Smooth muscle cell (in vitro differentiated cells): ENCODE measurements around the gene APLNR. TPM values are rescaled to one million over a fixed set of nuclear protein-coding genes. Genes with fewer than 3 reads are reported as not detected.

Source experiments
- DNase-seq: peaks from one replicate; lab custom pipeline; 2025; ENCODE audit not compliant: unreplicated experiment; lab: John Stamatoyannopoulos, UW
- H2AFZ ChIP-seq: fragments of 200-600 bp; sonication (generic); 2 replicates; pipeline ENCODE4 v1.6.0; 2016; ENCODE audit warnings: antibody characterized with exemption, low read depth, mild to moderate bottlenecking
- H3F3A ChIP-seq: fragments of 200-600 bp; sonication (generic); 2 replicates; pipeline ENCODE4 v1.6.0; 2017; ENCODE audit warnings: antibody characterized with exemption, low read depth
- H3K27ac ChIP-seq: fragments of 200-600 bp; sonication (generic); 2 replicates; pipeline ENCODE4 v1.5.1; 2016; ENCODE audit warnings: low read depth, mild to moderate bottlenecking
- H3K27me3 ChIP-seq: fragments of 200-600 bp; sonication (generic); 2 replicates; pipeline ENCODE4 v1.6.1; 2016; ENCODE audit warnings: low read depth, mild to moderate bottlenecking
- H3K36me3 ChIP-seq: fragments of 200-600 bp; sonication (generic); 2 replicates; pipeline ENCODE4 v1.5.1; 2016; ENCODE audit warnings: low read depth
- H3K4me1 ChIP-seq: fragments of 200-600 bp; sonication (generic); 2 replicates; pipeline ENCODE4 v1.5.1; 2016; ENCODE audit warnings: low read depth
- H3K4me2 ChIP-seq: fragments of 200-600 bp; sonication (generic); 2 replicates; pipeline ENCODE4 v1.6.0; 2016; ENCODE audit warnings: mild to moderate bottlenecking
- H3K4me3 ChIP-seq: fragments of 200-600 bp; sonication (generic); 2 replicates; pipeline ENCODE4 v1.5.1; 2016; ENCODE audit warnings: mild to moderate bottlenecking
- H3K79me2 ChIP-seq: fragments of 200-600 bp; sonication (generic); 2 replicates; pipeline ENCODE4 v1.6.0; 2016; ENCODE audit warnings: low read depth, mild to moderate bottlenecking
- H3K9ac ChIP-seq: fragments of 200-600 bp; sonication (generic); 2 replicates; pipeline ENCODE4 v1.6.0; 2016; ENCODE audit warnings: low read depth
- H3K9me3 ChIP-seq: fragments of 200-600 bp; sonication (generic); replicated peaks from 2 replicates; pipeline ENCODE4 v1.5.1; 2016; ENCODE audit warnings: low read depth
- H4K20me1 ChIP-seq: fragments of 200-600 bp; sonication (generic); 2 replicates; pipeline ENCODE4 v1.6.0; 2016; ENCODE audit warnings: low read depth
- CTCF ChIP-seq: fragments of 200-600 bp; sonication (generic); IDR thresholded peaks from 2 replicates; pipeline ENCODE4 v1.5.1; 2017; ENCODE audit warnings: borderline replicate concordance, mild to moderate bottlenecking, antibody characterized with exemption; ENCODE audit not compliant: insufficient read depth, poor library complexity, severe bottlenecking
- WGBS: methylation state at CpG from one replicate; pipeline ENCODE4 v1.1.7; 2016; ENCODE audit warnings: low lambda C conversion rate; 5-methylcytosine and 5-hydroxymethylcytosine counted together
- polyA plus RNA-seq: library from polyadenylated mRNA; unstranded; fragments of >200 nt; fragmentation: Nextera tagmentation; extraction: Ambion mirVana; gene quantifications from 2 replicates; pipeline ENCODE4 v1.2.1, GENCODE V29; 2016
- total RNA-seq: library from RNA; depleted of rRNA; stranded (reverse); fragments of >200 nt; gene quantifications from 2 replicates; pipeline ENCODE4 v1.2.3, GENCODE V29; 2014

APLNR gene
- total and polyA plus RNA-seq, 2 experiments from 2014 or later: 103 to 214 TPM

- Histone ChIP-seq H3K4me3 (no peak overlapping the region), H4K20me1 (no peaks in the 10 kb centered on the region), H3K27me3 (no peaks in the 10 kb centered on the region), H3K36me3 (no peaks in the 10 kb centered on the region), H3K9me3 (no peaks in the 10 kb centered on the region), H3K4me1 (peaks cover 53% of the 10 kb centered on the region), H3K79me2 (peaks cover 5% of the 10 kb centered on the region), H3K27ac (peak overlapping the region; percentile 71), H3K9ac (peak overlapping the region; percentile 31), H3K4me2 (peak overlapping the region; percentile 69), H2AFZ (peak overlapping the region; percentile 46), H3F3A (peaks cover 19% of the 10 kb centered on the region)
- WGBS: 19% methylated on average over 8 of the region's 9 CpGs
- no peak for DNase-seq
- TF ChIP-seq CTCF: no peak
These were observed 23.5 kb downstream of the APLNR start for GRCh38 chr11:57213342-57214097.

GRCh38 chr11:57210781-57211180 lies 26.3 kb downstream of the APLNR start:
- no peak overlapping the region for H3K4me2 ChIP-seq
- no peaks in the 10 kb centered on the region for H3K36me3 ChIP-seq
- H3K79me2 ChIP-seq: no peaks in the 10 kb centered on the region
- H3K4me1 ChIP-seq: peaks cover 53% of the 10 kb centered on the region
- no peaks in the 10 kb centered on the region for H4K20me1 ChIP-seq
- H3K27ac ChIP-seq: no peak overlapping the region
- peaks cover 19% of the 10 kb centered on the region for H3F3A ChIP-seq
- H3K4me3 ChIP-seq: no peak overlapping the region
- no peak overlapping the region for H3K9ac ChIP-seq
- H3K27me3 ChIP-seq: no peaks in the 10 kb centered on the region
- DNase-seq: no peak
- WGBS: 35% methylated on average over 7 of the region's 7 CpGs
- no peak for TF ChIP-seq CTCF
- H2AFZ ChIP-seq: no peak overlapping the region
- no peaks in the 10 kb centered on the region for H3K9me3 ChIP-seq

GRCh38 chr11:57207168-57207567 lies 29.9 kb downstream of the APLNR start:
- Histone ChIP-seq H3K4me1 (peaks cover 33% of the 10 kb centered on the region), H2AFZ (no peak overlapping the region), H3F3A (peaks cover 3% of the 10 kb centered on the region), H3K9me3 (no peaks in the 10 kb centered on the region), H4K20me1 (no peaks in the 10 kb centered on the region), H3K79me2 (no peaks in the 10 kb centered on the region), H3K9ac (no peak overlapping the region), H3K4me3 (no peak overlapping the region), H3K27me3 (no peaks in the 10 kb centered on the region), H3K4me2 (no peak overlapping the region), H3K36me3 (no peaks in the 10 kb centered on the region), H3K27ac (no peak overlapping the region)
- no peak for TF ChIP-seq CTCF
- 91% methylated on average over 6 of the region's 6 CpGs for WGBS
- no peak for DNase-seq
